Stomach (tissue), 4 donors: Measurements from ENCODE around the gene TSPAN7.

Experiments
- POLR2A ChIP-seq, 4 donors: fragments of 450-650 bp; IDR thresholded peaks; one replicate each; pipeline ENCODE4 v1.6.1; 2016; ENCODE audit warnings: antibody characterized with exemption in 4 of 4, control low read depth in 2 of 4, mild to moderate bottlenecking in 1 of 4, moderate library complexity in 1 of 4
- POLR2AphosphoS5 ChIP-seq, 3 donors: sonication (generic); formaldehyde crosslinking; IDR thresholded peaks; one replicate each; pipeline ENCODE4 v1.6.1; 2016; ENCODE audit warnings: antibody characterized with exemption in 3 of 3
- TF ChIP-seq, protein P1 (sequence below), 7 experiments: fragments of 450-650 bp in 4 of 7; fragments of 200-600 bp in 3 of 7; sonication (generic) in 3 of 7; IDR thresholded peaks; one replicate each; pipeline ENCODE4 v1.5.1; 2016 to 2019; ENCODE audit warnings: antibody characterized with exemption in 7 of 7, control low read depth in 2 of 7, mild to moderate bottlenecking in 1 of 7

DNA sequence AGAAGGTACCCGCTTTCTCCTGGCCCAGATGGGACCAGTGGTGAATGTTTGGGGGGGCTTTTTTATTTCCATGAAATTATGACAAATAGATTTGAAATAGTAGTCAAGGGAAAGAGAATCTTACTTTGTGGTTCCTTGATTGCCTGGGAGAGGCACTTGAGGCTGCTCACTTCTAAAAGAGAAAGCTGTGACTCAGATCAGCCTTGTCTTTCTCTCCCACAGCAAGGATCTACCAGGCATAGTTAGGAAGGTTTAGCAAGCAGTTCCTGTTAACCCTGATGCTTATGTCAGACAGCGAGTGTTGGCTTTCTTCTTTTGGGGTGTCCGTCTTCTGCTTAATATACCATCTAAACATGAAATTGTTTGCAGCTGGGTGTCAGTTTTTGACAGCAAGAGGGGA is 114.5 kb downstream of the TSPAN7 start:
- TF ChIP-seq, protein P1, sequence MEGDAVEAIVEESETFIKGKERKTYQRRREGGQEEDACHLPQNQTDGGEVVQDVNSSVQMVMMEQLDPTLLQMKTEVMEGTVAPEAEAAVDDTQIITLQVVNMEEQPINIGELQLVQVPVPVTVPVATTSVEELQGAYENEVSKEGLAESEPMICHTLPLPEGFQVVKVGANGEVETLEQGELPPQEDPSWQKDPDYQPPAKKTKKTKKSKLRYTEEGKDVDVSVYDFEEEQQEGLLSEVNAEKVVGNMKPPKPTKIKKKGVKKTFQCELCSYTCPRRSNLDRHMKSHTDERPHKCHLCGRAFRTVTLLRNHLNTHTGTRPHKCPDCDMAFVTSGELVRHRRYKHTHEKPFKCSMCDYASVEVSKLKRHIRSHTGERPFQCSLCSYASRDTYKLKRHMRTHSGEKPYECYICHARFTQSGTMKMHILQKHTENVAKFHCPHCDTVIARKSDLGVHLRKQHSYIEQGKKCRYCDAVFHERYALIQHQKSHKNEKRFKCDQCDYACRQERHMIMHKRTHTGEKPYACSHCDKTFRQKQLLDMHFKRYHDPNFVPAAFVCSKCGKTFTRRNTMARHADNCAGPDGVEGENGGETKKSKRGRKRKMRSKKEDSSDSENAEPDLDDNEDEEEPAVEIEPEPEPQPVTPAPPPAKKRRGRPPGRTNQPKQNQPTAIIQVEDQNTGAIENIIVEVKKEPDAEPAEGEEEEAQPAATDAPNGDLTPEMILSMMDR (IDR thresholded peaks at IDR 0.05) = no peak
- TF ChIP-seq POLR2AphosphoS5 (IDR thresholded peaks at IDR 0.05) (no peak), POLR2A (IDR thresholded peaks at IDR 0.05) (no peak)
